IMR-90 (cell line): ENCODE data around the gene PTN. TPM values are rescaled to one million over a fixed set of nuclear protein-coding genes. Genes with fewer than 3 reads are reported as not detected.

Experiments used
- ATAC-seq: fragments of 200-7000 bp; cut with Tn5 transposase; 2 replicates; pipeline ENCODE4 v1.9.1; 2020; ENCODE audit warnings: low read depth, mild to moderate bottlenecking, moderate library complexity
- BruUV-seq: library from RNA; stranded (reverse); fragments of 400-500 nt; replicated peaks from 2 replicates; lab custom pipeline; 2021; lab: Mats Ljungman, UMichigan
- CTCF ChIA-PET: fragments of 300-600 bp; formaldehyde crosslinking; extraction: SDS; loops from one replicate; lab custom pipeline; 2021; ENCODE audit warnings: antibody characterized with exemption; lab: Yijun Ruan, JAX
- POLR2A ChIA-PET: fragments of 300-600 bp; sonication (Branson Sonifier 250); formaldehyde crosslinking; loops from one replicate; lab custom pipeline; 2022; ENCODE audit warnings: antibody characterized with exemption; ENCODE audit not compliant: unreplicated experiment; lab: Charles Lee
- DNase-seq: peaks from one replicate; pipeline ENCODE4 v3.0.0; 2013
- H2AFZ ChIP-seq: replicated peaks from 2 replicates; pipeline ENCODE3; 2013; ENCODE audit warnings: low read length, mild to moderate bottlenecking; ENCODE audit not compliant: poor library complexity
- H2AK5ac ChIP-seq: 2 replicates; pipeline ENCODE4 v1.6.1; 2013; ENCODE audit warnings: low read depth, low read length, inconsistent platforms
- H2AK9ac ChIP-seq: replicated peaks from 2 replicates; pipeline ENCODE3; 2013; ENCODE audit warnings: mild to moderate bottlenecking, low read depth, low read length, moderate library complexity; ENCODE audit not compliant: poor library complexity
- H2BK120ac ChIP-seq: 2 replicates; pipeline ENCODE4 v1.6.1; 2013; ENCODE audit warnings: low read depth, low read length, inconsistent platforms
- H2BK15ac ChIP-seq: 3 replicates; pipeline ENCODE4 v1.6.1; 2013; ENCODE audit warnings: low read depth, low read length, inconsistent platforms
- H2BK20ac ChIP-seq: 2 replicates; pipeline ENCODE4 v1.6.1; 2013; ENCODE audit warnings: low read depth, mild to moderate bottlenecking, inconsistent platforms, low read length, moderate library complexity
- H2BK5ac ChIP-seq: 2 replicates; pipeline ENCODE4 v1.6.1; 2013; ENCODE audit warnings: mild to moderate bottlenecking, low read depth, low read length, inconsistent platforms; ENCODE audit not compliant: poor library complexity, severe bottlenecking
- H3K14ac ChIP-seq: replicated peaks from 2 replicates; pipeline ENCODE4 v1.6.1; 2013; ENCODE audit warnings: low read depth, low read length, inconsistent platforms
- H3K18ac ChIP-seq: 2 replicates; pipeline ENCODE4 v1.6.1; 2013; ENCODE audit warnings: low read depth, low read length, control low read depth
- H3K23ac ChIP-seq: 2 replicates; pipeline ENCODE4 v1.6.1; 2013; ENCODE audit warnings: low read depth, low read length, inconsistent platforms
- H3K27ac ChIP-seq: 2 replicates; pipeline ENCODE4 v1.5.1; 2013; ENCODE audit warnings: mild to moderate bottlenecking, control low read depth, low read length; ENCODE audit not compliant: insufficient read depth
- H3K27me3 ChIP-seq: 2 replicates; pipeline ENCODE4 v1.6.1; 2013; ENCODE audit warnings: low read length; ENCODE audit not compliant: control insufficient read depth, insufficient read depth
- H3K36me3 ChIP-seq: 2 replicates; pipeline ENCODE4 v1.6.1; 2013; ENCODE audit warnings: low read length, mixed read lengths; ENCODE audit not compliant: control insufficient read depth, insufficient read depth
- H3K4ac ChIP-seq: 2 replicates; pipeline ENCODE4 v1.6.1; 2013; ENCODE audit warnings: low read depth, low read length, inconsistent platforms
- H3K4me1 ChIP-seq: 2 replicates; pipeline ENCODE4 v1.6.1; 2013; ENCODE audit warnings: low read length, mixed read lengths; ENCODE audit not compliant: control insufficient read depth, insufficient read depth
- H3K4me2 ChIP-seq: 2 replicates; pipeline ENCODE4 v1.6.1; 2013; ENCODE audit warnings: low read depth, mild to moderate bottlenecking, control low read depth, low read length, moderate library complexity
- H3K4me3 ChIP-seq: 2 replicates; pipeline ENCODE4 v1.5.1; 2013; ENCODE audit warnings: low read depth, mild to moderate bottlenecking, control low read depth, low read length, moderate library complexity; ENCODE audit not compliant: insufficient read depth
- H3K56ac ChIP-seq: 2 replicates; pipeline ENCODE4 v1.6.1; 2013; ENCODE audit warnings: low read length, inconsistent platforms; ENCODE audit not compliant: insufficient read depth; ENCODE audit errors: extremely low read depth
- H3K79me1 ChIP-seq, 2 experiments: 2 replicates each; pipeline ENCODE4 v1.6.1; 2013; ENCODE audit warnings: low read length in 2 of 2, inconsistent platforms in 1 of 2, low read depth in 1 of 2
- H3K9ac ChIP-seq: 2 replicates; pipeline ENCODE4 v1.6.1; 2013; ENCODE audit warnings: low read depth, low read length, control low read depth
- H3K9me1 ChIP-seq: 2 replicates; pipeline ENCODE4 v1.6.1; 2013; ENCODE audit warnings: low read length, inconsistent platforms; ENCODE audit not compliant: insufficient read depth
- H3K9me3 ChIP-seq: 2 replicates; pipeline ENCODE4 v1.6.1; 2013; ENCODE audit warnings: low read length; ENCODE audit not compliant: control insufficient read depth, insufficient read depth
- H4K20me1 ChIP-seq: 2 replicates; pipeline ENCODE4 v1.6.1; 2013; ENCODE audit warnings: low read length, inconsistent platforms; ENCODE audit not compliant: insufficient read depth
- H4K5ac ChIP-seq: 2 replicates; pipeline ENCODE4 v1.6.1; 2013; ENCODE audit warnings: mild to moderate bottlenecking, low read depth, low read length, control low read depth
- H4K8ac ChIP-seq, 2 experiments: 2 replicates each; pipeline ENCODE4 v1.6.1; 2013; ENCODE audit warnings: low read depth in 2 of 2, low read length in 2 of 2, control low read depth in 1 of 2, inconsistent platforms in 1 of 2
- H4K91ac ChIP-seq: 2 replicates; pipeline ENCODE4 v1.6.1; 2013; ENCODE audit warnings: low read depth, low read length, inconsistent platforms; ENCODE audit not compliant: insufficient read depth
- CHD1 ChIP-seq: IDR thresholded peaks from 2 replicates; pipeline ENCODE4 v1.6.1; 2012; ENCODE audit warnings: low read depth, low read length, improper control_type of control experiment
- CTCF ChIP-seq: conservative IDR thresholded peaks from 2 replicates; pipeline ENCODE4 v1.5.1; 2012; ENCODE audit warnings: mild to moderate bottlenecking, low read depth, low read length, improper control_type of control experiment
- FOS ChIP-seq: fragments of 150-350 bp; IDR thresholded peaks from 2 replicates; pipeline ENCODE4 v1.6.1; 2016; ENCODE audit warnings: low read depth, low read length
- MAZ ChIP-seq: IDR thresholded peaks from 2 replicates; pipeline ENCODE4 v1.6.1; 2012; ENCODE audit warnings: low read depth, mild to moderate bottlenecking, low read length, improper control_type of control experiment, moderate library complexity, borderline replicate concordance
- MXI1 ChIP-seq: IDR thresholded peaks from 2 replicates; pipeline ENCODE4 v1.6.1; 2012; ENCODE audit warnings: low read depth, mild to moderate bottlenecking, low read length, moderate library complexity, borderline replicate concordance
- NFE2L2 ChIP-seq: fragments of 150-350 bp; IDR thresholded peaks from 2 replicates; pipeline ENCODE4 v1.6.1; 2016; ENCODE audit warnings: low read depth, mild to moderate bottlenecking, low read length
- POLR2A ChIP-seq: IDR thresholded peaks from 2 replicates; pipeline ENCODE4 v1.6.1; 2012; ENCODE audit warnings: mild to moderate bottlenecking, low read depth, low read length
- RCOR1 ChIP-seq: IDR thresholded peaks from 2 replicates; pipeline ENCODE4 v1.6.1; 2012; ENCODE audit warnings: mild to moderate bottlenecking, low read length, improper control_type of control experiment; ENCODE audit not compliant: insufficient replicate concordance
- RFX5 ChIP-seq: IDR thresholded peaks from 2 replicates; pipeline ENCODE4 v1.8.0; 2012; ENCODE audit warnings: low read depth, mild to moderate bottlenecking, low read length, moderate library complexity
- SMC3 ChIP-seq: fragments of 150-350 bp; IDR thresholded peaks from 2 replicates; pipeline ENCODE4 v1.6.1; 2016; ENCODE audit warnings: low read depth, mild to moderate bottlenecking, antibody characterized with exemption, low read length, moderate library complexity
- USF2 ChIP-seq: fragments of 150-350 bp; IDR thresholded peaks from 2 replicates; pipeline ENCODE4 v1.6.1; 2017; ENCODE audit warnings: mild to moderate bottlenecking, antibody characterized with exemption, low read length, low read depth
- WGBS, 2 experiments: methylation state at CpG; one replicate each; pipeline versions ENCODE4 v1.1.5 to v1.1.7; 2013; ENCODE audit warnings: missing lambda C conversion rate in 2 of 2; ENCODE audit not compliant: insufficient read length in 1 of 2; ENCODE audit errors: extremely low coverage in 2 of 2; 5-methylcytosine and 5-hydroxymethylcytosine counted together
- dilution Hi-C: fragments of 300-500 bp; cut with HindIII; formaldehyde crosslinking; loops from one replicate; pipeline ENCODE4 v1.14.3; 2018; ENCODE audit warnings: low sequenced_read_pairs; ENCODE audit not compliant: unreplicated experiment
- in situ Hi-C: fragments of 300-500 bp; cut with MboI; formaldehyde crosslinking; loops from 3 replicates; pipeline ENCODE4 v1.14.3; 2019; ENCODE audit warnings: low sequenced_read_pairs, inconsistent platforms, mixed read lengths
- intact Hi-C: fragments of 100-400 bp; cut with micrococcal nuclease; formaldehyde crosslinking; loops from 2 replicates; pipeline ENCODE4 v1.10.0; 2022
- polyA plus RNA-seq, 3 experiments: library from polyadenylated mRNA; depleted of rRNA; stranded (reverse); fragments of >200 nt; gene quantifications; 2 replicates each; pipeline ENCODE4 v1.2.3, GENCODE V29; 2012; ENCODE audit warnings: low replicate concordance in 1 of 3
- total RNA-seq: library from RNA; depleted of rRNA; stranded (reverse); fragments of >200 nt; gene quantifications from 2 replicates; pipeline ENCODE4 v1.2.3, GENCODE V29; 2012

PTN gene
- total and polyA plus RNA-seq, 2 of the 4 experiments (the other 2 are of a cell fraction), result 61.7 to 186 TPM

- H3K18ac ChIP-seq, result no peak overlapping the region
- H3K4me2 ChIP-seq, result no peak overlapping the region
- peaks cover 3 to 34% of the 10 kb centered on the region in 2 experiments; a peak in 3 of 4 replicates for H3K79me1 ChIP-seq
- no peak overlapping the region for H4K8ac ChIP-seq
- H2AK9ac ChIP-seq, result no peak overlapping the region
- no peak overlapping the region for H3K56ac ChIP-seq
- TF ChIP-seq MAZ (no peak), SMC3 (no peak), CTCF (no peak), CHD1 (no peak), FOS (no peak), POLR2A (no peak), NFE2L2 (no peak), USF2 (no peak), MXI1 (no peak), RFX5 (no peak), RCOR1 (no peak)
- no peaks in the 10 kb centered on the region for H3K27me3 ChIP-seq
- no peak overlapping the region for H4K91ac ChIP-seq
- no peak overlapping the region for H3K4me3 ChIP-seq
- H3K4me1 ChIP-seq, result peaks cover 8% of the 10 kb centered on the region
- ATAC-seq (no peak), DNase-seq (no peak)
- no peaks in the 10 kb centered on the region for H3K36me3 ChIP-seq
- no peaks in the 10 kb centered on the region for H4K20me1 ChIP-seq
- no peak overlapping the region for H3K9ac ChIP-seq
- no peak overlapping the region for H3K23ac ChIP-seq
- no peak overlapping the region for H3K4ac ChIP-seq
- H2BK20ac ChIP-seq, result no peak overlapping the region
- in situ Hi-C loops, result no loop called here
- intact Hi-C loops, result no loop called here
- no peak overlapping the region for H3K27ac ChIP-seq
- no peak overlapping the region for H2BK5ac ChIP-seq
- H3K14ac ChIP-seq, result no peak overlapping the region
- no peak overlapping the region for H2AFZ ChIP-seq
- no peak overlapping the region for H2BK15ac ChIP-seq
- BruUV-seq, result no TSS peak
- H4K5ac ChIP-seq, result no peak overlapping the region
- POLR2A ChIA-PET, result no interaction called here
- dilution Hi-C loops, result no loop called here
- H3K9me3 ChIP-seq, result no peaks in the 10 kb centered on the region
- peaks cover 6% of the 10 kb centered on the region; the same call in 1 of the 2 replicates for H3K9me1 ChIP-seq
- CTCF ChIA-PET, result no interaction called here
- no peak overlapping the region for H2AK5ac ChIP-seq
- 80% methylated on average over 1 of the region's 2 CpGs; no CpG with 5 or more reads in 1 of the 2 experiments for WGBS, 2 experiments
- no peak overlapping the region for H2BK120ac ChIP-seq
Observed at GRCh38 chr7:137325927-137326326, 17.6 kb downstream of the PTN start.
